IPS-15b (cell line): ENCODE data around the gene MTLN.

Experiments
- H3K27me3 ChIP-seq: one replicate; pipeline ENCODE4 v1.6.1; 2013; ENCODE audit warnings: low read length; ENCODE audit not compliant: control insufficient read depth, insufficient read depth
- H3K36me3 ChIP-seq: one replicate; pipeline ENCODE4 v1.6.1; 2013; ENCODE audit warnings: low read length; ENCODE audit not compliant: control insufficient read depth, insufficient read depth
- H3K4me1 ChIP-seq: one replicate; pipeline ENCODE4 v1.6.1; 2013; ENCODE audit warnings: mild to moderate bottlenecking, low read length; ENCODE audit not compliant: control insufficient read depth, insufficient read depth
- H3K4me3 ChIP-seq: one replicate; pipeline ENCODE4 v1.5.1; 2013; ENCODE audit warnings: low read depth, low read length
- H3K9ac ChIP-seq: one replicate; pipeline ENCODE4 v1.6.1; 2013; ENCODE audit warnings: low read depth, mild to moderate bottlenecking, low read length
- H3K9me3 ChIP-seq: one replicate; pipeline ENCODE4 v1.6.1; 2013; ENCODE audit warnings: mild to moderate bottlenecking, low read length; ENCODE audit not compliant: control insufficient read depth, insufficient read depth

MTLN gene

GRCh38 chr2:110182449-110182848, 29.9 kb downstream of the MTLN start:
- Histone ChIP-seq H3K9me3 (peaks cover 5% of the 10 kb centered on the region), H3K27me3 (no peaks in the 10 kb centered on the region), H3K4me3 (no peak overlapping the region), H3K36me3 (no peaks in the 10 kb centered on the region), H3K9ac (no peak overlapping the region), H3K4me1 (no peaks in the 10 kb centered on the region)

DNA sequence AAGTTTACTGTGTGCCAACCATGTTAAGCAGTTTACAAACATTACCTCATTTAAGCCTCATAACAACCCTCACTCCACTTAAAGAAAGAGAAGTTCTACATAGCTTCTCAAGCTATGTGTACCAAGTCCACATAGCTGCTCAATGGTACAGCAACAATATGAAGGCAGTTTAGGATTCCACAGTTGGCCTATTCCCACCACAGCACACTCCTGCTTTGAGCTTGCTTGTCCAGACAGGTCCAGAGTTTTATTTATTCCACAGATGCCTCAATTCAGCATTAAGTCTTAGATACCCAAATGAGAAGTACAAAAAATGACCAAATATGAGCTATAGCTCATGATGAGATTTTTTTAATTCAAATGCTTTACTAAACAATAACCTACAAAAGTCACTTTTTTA, 32.3 kb downstream of the MTLN start:
- H3K36me3 ChIP-seq, result no peaks in the 10 kb centered on the region
- H3K9me3 ChIP-seq, result peaks cover 5% of the 10 kb centered on the region
- no peak overlapping the region for H3K4me3 ChIP-seq
- no peak overlapping the region for H3K9ac ChIP-seq
- H3K27me3 ChIP-seq, result no peaks in the 10 kb centered on the region
- no peaks in the 10 kb centered on the region for H3K4me1 ChIP-seq

GRCh38 chr2:110173523-110173922, 38.8 kb downstream of the MTLN start:
- H3K4me3 ChIP-seq, result no peak overlapping the region
- no peaks in the 10 kb centered on the region for H3K4me1 ChIP-seq
- no peak overlapping the region for H3K9ac ChIP-seq
- no peaks in the 10 kb centered on the region for H3K36me3 ChIP-seq
- no peaks in the 10 kb centered on the region for H3K9me3 ChIP-seq
- no peaks in the 10 kb centered on the region for H3K27me3 ChIP-seq

DNA sequence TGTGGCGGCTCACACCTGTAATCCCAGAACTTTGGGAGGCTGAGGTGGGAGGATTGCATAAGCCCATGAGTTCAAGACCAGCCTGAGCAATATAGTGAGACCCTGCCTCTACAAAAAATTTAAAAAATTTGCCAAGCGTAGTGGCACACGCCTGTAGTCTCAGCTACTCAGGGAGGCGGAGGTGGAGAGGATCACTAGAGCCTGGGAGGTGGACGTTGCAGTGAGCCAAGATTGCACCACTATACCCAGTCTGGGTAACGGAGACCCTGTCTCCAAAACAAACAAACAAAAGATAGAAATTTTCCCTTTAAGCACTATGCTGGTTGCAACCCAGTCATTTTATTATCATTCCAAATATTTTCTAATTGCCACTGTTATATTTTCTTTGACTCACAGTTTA, 39.8 kb downstream of the MTLN start:
- Histone ChIP-seq H3K27me3 (no peaks in the 10 kb centered on the region), H3K4me1 (peaks cover 3% of the 10 kb centered on the region), H3K36me3 (no peaks in the 10 kb centered on the region), H3K4me3 (no peak overlapping the region), H3K9ac (no peak overlapping the region), H3K9me3 (no peaks in the 10 kb centered on the region)

- no peak overlapping the region for H3K9ac ChIP-seq
- H3K9me3 ChIP-seq, result no peaks in the 10 kb centered on the region
- H3K4me1 ChIP-seq, result peaks cover 12% of the 10 kb centered on the region
- no peaks in the 10 kb centered on the region for H3K36me3 ChIP-seq
- no peak overlapping the region for H3K4me3 ChIP-seq
- no peaks in the 10 kb centered on the region for H3K27me3 ChIP-seq
Observed at GRCh38 chr2:110170102-110170501, 42.2 kb downstream of the MTLN start.

DNA sequence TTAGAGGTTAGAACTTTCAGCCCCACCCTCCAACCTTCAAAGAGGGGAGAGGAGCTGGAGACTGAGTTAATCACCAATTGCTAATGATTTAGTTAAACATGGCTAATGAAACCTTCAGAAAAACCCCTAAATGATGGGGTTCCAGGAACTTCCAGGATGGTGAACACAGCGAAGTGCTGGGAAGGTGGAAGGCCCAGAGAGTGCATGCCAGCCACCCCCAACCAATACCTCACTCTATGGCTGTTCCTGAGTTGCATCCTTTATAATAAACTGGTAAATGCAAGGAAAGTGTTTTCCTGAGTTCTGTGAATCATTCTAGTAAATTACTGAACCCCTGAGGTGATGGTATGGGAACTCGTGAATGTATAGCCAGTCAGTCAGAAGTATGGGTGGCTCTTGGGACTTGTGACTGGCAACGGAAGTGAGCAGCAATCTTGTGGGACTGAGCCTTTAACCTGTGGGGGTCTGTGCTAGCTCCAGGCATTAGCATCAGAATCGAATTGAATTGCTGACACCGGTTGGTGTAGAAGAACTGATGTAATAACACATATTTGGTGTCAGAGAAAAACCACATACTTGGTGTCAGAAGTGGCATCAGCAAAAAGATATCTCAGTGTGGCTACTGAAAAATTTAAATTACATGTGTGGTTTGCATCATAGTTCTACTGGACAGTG, 44.9 kb downstream of the MTLN start:
- Histone ChIP-seq H3K9me3 (no peaks in the 10 kb centered on the region), H3K4me1 (peaks cover 12% of the 10 kb centered on the region), H3K27me3 (no peaks in the 10 kb centered on the region), H3K4me3 (no peak overlapping the region), H3K36me3 (no peaks in the 10 kb centered on the region), H3K9ac (no peak overlapping the region)

GRCh38 chr2:110166266-110166665, 46.1 kb downstream of the MTLN start:
- no peaks in the 10 kb centered on the region for H3K27me3 ChIP-seq
- H3K9me3 ChIP-seq, result no peaks in the 10 kb centered on the region
- no peak overlapping the region for H3K4me3 ChIP-seq
- H3K9ac ChIP-seq, result no peak overlapping the region
- no peaks in the 10 kb centered on the region for H3K36me3 ChIP-seq
- peaks cover 12% of the 10 kb centered on the region for H3K4me1 ChIP-seq
